HG02943 (cell line): ENCODE data around the gene NLRP3.
"Not testable (repeated sequence)": the region's sequence is repeated elsewhere in the genome, so short reads cannot be mapped to it uniquely, and the experiment has no call there.

ENCODE experiments used
- ATAC-seq: cut with Tn5 transposase; IDR thresholded peaks from one replicate; pipeline ENCODE4 v1.9.1; 2021; ENCODE audit warnings: mild to moderate bottlenecking, low read depth, moderate library complexity; ENCODE audit not compliant: unreplicated experiment

The NLRP3 gene

GRCh38 chr1:247415423-247416361, at the start of gene NLRP3:
TSS of gene NLRP3 (plus strand) at chr1:247416173. CDS start at chr1:247418801, 2,628 bp downstream.
- ATAC-seq = peak; percentile 55

DNA sequence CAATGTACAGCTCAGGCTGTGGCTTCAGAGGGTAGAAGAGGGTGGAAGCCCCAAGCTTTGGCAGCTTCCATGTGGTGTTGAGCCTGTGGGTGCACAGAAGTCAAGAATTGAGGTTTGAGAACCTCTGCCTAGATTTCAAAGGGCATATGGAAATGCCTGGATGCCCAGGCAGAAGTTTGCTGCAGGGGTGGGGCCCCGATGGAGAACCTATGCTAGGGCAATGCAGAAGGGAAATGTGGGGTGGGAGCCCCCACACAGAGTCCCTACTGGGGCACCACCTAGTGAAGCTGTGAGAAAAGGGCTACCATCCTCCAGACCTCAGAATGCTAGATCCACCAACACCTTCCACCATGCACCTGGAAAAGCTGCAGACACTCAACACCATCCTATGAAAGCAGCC, 49.6 kb upstream of the NLRP3 start:
- not testable (repeated sequence) for ATAC-seq

DNA sequence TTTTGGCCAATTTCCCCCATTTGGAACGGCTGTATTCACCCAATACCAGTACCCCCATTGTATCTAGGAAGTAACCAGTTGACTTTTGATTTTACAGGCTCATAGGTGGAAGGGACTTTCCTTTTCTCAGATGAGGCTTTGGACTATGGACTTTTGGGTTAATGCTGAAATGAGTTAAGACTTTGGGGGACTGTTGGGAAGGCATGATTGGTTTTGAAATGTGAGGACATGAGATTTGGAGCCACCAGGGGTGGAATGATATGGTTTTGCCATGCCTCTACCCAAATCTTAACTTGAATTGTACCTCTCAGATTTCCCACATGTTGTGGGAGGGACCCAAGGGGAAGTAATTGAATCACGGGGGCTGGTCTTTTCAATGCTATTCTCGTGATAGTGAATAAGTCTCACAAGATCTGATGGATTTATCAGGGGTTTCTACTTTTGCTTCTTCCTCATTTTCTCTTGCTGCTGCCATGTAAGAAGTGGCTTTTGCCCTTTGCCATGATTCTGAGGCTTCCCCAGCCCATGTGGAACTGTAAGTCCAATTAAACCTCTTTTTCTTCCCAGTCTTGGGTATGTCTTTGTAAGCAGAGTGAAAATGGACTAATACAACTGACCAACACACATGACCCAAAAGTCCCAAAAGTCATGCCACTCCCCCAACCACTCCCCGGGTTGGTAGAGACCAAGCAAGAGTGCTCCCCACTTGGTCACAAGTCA, 48.9 kb upstream of the NLRP3 start:
- ATAC-seq = no peak

DNA sequence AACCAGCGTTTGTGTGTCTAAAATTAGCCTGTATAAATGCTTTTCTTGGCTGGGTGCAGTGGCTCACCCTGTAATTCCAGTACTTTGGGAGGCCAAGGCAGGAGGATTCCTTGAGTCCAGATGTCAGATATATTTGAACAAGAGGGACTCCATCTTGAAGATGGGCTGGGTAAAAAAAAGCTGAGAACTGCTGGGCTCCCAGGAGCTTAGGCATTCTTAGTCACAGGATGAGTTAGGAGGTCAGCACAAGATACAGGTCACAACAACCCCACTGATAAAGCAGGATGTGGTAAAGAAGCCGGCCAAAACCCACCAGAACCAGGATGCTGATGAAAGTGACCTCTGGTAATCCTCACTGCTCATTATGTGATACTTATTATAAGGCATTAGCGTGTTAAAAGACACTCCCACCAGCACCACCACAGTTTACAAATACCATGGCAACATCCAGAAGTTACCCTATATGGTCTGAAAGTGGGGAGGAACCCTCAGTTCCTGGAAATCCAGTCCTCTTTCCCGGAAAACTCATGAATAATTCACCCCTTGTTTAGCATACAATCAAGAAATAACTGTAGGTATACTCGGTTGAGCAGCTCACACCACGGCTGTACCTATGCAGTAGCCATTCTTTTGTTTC, 48.1 kb upstream of the NLRP3 start:
- no peak for ATAC-seq

DNA sequence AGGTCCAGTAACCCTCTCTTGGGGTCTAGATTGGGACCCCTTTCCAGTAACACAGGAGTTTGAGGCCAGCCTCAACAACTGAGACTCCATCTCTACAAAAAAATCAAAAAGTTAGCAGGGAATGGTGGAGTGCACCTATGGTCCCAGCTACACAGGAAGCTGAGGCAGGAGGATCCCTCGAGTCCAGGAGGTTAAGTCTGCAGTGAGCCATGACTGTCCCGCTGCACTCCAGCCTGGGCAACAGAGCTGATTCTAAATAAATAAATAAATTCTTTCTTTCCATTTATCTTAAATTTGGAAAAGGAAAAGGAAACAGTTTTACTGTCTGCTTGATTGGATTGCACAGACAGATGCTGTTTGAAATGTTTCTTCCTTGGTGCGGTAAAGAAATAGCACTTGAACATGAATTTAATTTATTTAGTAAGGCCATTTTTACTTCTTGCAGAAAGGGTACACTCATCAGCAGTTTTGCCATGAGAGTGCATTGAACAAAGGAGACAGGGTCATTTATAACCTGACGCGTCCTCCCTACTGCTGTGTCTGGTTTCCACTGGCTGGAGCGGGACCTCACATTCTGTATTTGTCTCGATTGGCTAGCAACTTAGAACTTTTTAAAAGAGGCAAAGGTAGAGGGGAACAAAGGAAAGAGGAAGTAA, 47.4 kb upstream of the NLRP3 start:
- ATAC-seq = no peak

- ATAC-seq = no peak
Measured at GRCh38 chr1:247370786-247371732, 44.9 kb upstream of the NLRP3 start.

- no peak for ATAC-seq
Measured at GRCh38 chr1:247371801-247372259, 44.1 kb upstream of the NLRP3 start.

- ATAC-seq = peak; percentile 65
Measured at GRCh38 chr1:247373721-247374141, 42.2 kb upstream of the NLRP3 start.

- ATAC-seq = not testable (repeated sequence)
Measured at GRCh38 chr1:247374651-247375334, 41.2 kb upstream of the NLRP3 start.

DNA sequence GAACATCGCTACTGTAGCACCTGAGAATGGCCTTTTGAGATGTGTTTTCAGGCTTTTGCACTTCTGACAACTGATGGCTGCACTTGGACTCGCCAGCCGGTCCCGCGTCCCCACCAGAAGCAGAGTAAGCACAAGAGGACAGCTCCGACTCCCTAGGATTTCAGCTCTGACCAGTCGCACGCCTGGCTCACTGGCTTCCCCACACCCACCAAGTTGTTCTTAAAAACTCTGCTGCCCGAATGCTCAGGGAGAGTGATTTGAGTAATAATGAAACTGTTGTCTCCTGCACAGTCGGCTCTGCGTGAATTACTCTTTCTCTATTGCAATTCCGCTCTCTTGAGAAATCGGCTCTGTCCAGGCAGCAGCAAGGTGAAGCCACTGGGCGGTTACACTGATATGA, 40.2 kb upstream of the NLRP3 start:
- no peak for ATAC-seq

GRCh38 chr1:247376659-247377058, 39.3 kb upstream of the NLRP3 start:
- ATAC-seq = no peak

GRCh38 chr1:247377656-247378055, 38.3 kb upstream of the NLRP3 start:
- not testable (repeated sequence) for ATAC-seq

DNA sequence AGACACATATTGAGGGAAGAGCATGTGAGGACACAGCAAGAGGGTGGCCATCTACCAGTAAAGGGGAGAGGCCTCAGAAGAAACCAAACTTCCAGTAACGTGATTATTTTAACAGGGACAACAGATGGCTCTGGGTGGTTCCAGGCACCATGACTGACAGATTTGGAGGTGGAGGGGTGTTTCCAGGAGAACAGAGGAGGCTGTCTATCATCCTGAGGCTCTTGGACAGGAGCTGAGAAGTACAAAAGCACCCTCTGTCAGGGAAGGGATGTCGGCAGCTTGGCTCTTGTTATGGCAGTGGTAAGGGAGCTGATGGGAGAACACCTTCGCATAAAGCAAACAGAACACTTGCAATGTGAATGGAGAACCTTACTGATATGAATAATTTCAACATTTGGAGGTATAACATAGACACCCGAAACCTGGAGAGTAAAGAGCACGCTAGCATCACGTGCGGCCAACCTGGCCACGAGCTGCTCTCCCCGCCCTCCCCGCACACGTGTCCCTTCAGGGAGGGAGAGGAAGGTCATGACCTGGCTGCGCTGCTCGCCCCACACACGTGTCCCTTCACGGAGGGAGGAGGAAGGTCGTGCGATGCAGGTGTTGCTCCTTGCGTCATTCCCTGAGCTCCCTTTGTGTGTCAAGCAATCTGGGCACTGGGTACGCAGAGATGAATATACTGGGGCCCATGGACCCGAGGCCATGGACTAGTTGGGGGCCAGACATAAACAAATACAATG, 37.5 kb upstream of the NLRP3 start:
- ATAC-seq = no peak

- ATAC-seq = no peak
Measured at GRCh38 chr1:247385283-247385682, 30.7 kb upstream of the NLRP3 start.

- ATAC-seq = no peak
Measured at GRCh38 chr1:247386217-247386616, 29.8 kb upstream of the NLRP3 start.

GRCh38 chr1:247386687-247387086, 29.3 kb upstream of the NLRP3 start:
- no peak for ATAC-seq

GRCh38 chr1:247387096-247387495, 28.9 kb upstream of the NLRP3 start:
- no peak for ATAC-seq

GRCh38 chr1:247387565-247387964, 28.4 kb upstream of the NLRP3 start:
- no peak for ATAC-seq
